ENCODE measurements around the gene PRLH. TPM values are rescaled to one million over a fixed set of nuclear protein-coding genes. Genes with fewer than 3 reads are reported as not detected.

The PRLH gene
- total and polyA plus RNA-seq, 12 donors = not detected

DNA sequence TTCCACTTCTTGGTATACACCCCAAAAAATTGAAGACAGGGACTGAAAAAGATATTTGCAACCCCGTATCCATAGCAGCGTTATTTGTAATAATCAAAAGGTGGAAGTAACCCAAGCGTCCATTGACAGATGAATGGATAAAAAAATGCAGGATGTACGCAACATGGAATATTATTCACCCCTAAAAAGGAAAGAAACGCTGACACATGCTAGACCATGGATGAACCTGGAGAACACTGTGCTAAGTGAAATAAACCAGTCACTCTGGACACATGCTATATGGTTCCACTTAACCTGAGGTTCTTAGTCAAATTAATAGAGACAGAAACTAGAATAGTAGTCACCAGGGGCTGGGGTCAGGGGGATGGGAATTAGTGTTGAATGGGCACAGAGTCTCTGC, 38.6 kb upstream of the PRLH start:
- H3K9me3 ChIP-seq (replicated peaks in 1 of 3) = no peaks in the 10 kb centered on the region
- no peak overlapping the region for H3K4me3 ChIP-seq
- H3K4me1 ChIP-seq (replicated peaks in 1 of 2) = no peaks in the 10 kb centered on the region
- no peaks in the 10 kb centered on the region for H3K27me3 ChIP-seq
- H3K36me3 ChIP-seq (replicated peaks in 1 of 2) = no peaks in the 10 kb centered on the region
- no peak for DNase-seq
- WGBS, 4 donors = 87 to 92% (median 89%) methylated on average over 5 of the region's 5 CpGs
- TF ChIP-seq, protein P1, sequence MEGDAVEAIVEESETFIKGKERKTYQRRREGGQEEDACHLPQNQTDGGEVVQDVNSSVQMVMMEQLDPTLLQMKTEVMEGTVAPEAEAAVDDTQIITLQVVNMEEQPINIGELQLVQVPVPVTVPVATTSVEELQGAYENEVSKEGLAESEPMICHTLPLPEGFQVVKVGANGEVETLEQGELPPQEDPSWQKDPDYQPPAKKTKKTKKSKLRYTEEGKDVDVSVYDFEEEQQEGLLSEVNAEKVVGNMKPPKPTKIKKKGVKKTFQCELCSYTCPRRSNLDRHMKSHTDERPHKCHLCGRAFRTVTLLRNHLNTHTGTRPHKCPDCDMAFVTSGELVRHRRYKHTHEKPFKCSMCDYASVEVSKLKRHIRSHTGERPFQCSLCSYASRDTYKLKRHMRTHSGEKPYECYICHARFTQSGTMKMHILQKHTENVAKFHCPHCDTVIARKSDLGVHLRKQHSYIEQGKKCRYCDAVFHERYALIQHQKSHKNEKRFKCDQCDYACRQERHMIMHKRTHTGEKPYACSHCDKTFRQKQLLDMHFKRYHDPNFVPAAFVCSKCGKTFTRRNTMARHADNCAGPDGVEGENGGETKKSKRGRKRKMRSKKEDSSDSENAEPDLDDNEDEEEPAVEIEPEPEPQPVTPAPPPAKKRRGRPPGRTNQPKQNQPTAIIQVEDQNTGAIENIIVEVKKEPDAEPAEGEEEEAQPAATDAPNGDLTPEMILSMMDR (IDR thresholded peaks at IDR 0.05) = no peak
- TF ChIP-seq POLR2A (IDR thresholded peaks at IDR 0.05) = no peak
- intact Hi-C loops (cut with DNase I) = no loop called here
- no peak overlapping the region for H3K27ac ChIP-seq

DNA sequence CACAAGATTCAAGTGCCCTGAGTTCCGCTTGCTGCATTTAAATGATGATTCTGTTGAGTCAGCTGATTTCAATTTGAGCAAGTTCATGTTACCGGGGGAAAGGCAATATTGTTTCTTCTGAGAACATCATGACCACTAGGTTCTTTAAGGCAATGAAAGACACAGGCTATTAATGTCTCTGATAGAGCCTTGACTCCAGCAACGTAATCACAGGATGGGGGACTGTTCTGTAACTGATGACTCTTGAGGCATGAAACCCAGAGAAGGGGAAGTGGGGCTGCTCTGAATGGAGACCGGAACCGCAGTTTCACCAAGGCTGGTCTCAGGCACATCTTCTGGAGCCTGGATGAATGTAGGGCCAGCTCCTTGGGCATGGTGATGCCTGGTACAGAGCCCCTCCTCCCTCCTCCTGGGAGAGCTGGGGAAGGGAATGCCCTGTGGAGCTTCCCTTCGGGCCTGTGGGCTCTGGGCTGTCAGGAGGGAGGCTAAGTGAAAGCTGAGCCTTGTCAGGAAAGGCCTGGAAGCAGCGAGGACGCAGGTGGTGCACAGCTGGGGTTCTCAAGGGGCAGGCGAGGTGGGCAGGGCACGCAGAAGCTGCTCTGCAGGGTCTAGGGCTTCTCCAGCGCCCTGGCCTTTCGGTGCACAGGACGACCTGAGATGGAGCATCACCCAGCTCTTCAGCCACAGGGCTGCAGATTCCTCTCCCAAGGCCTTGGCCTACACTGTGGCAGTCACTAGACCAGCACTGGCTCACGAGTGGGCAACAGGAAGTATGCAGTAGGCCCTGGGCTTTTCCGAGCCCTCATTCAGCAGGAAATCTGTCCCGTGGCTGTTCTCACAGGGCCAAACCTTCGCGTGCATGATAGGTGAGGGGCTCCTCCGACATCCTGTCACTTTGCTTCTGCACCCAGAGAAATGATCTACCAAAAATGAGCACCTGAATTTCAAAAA, 36.6 kb upstream of the PRLH start:
- TF ChIP-seq, protein P1 (IDR thresholded peaks at IDR 0.05) = no peak
- no peak for TF ChIP-seq POLR2A (IDR thresholded peaks at IDR 0.05)
- Histone ChIP-seq H3K9me3 (replicated peaks in 1 of 3) (no peaks in the 10 kb centered on the region), H3K4me3 (no peak overlapping the region), H3K36me3 (replicated peaks in 1 of 2) (no peaks in the 10 kb centered on the region), H3K4me1 (replicated peaks in 1 of 2) (no peaks in the 10 kb centered on the region), H3K27me3 (no peaks in the 10 kb centered on the region), H3K27ac (peak overlapping the region in 1 of 5 donors; percentile 43)
- intact Hi-C loops (cut with DNase I) = no loop called here
- peak in 1 of 7 donors; percentile 26 for DNase-seq
- 77 to 88% (median 85%) methylated on average over 15 to 19 of the region's 19 CpGs for WGBS, 4 donors

DNA sequence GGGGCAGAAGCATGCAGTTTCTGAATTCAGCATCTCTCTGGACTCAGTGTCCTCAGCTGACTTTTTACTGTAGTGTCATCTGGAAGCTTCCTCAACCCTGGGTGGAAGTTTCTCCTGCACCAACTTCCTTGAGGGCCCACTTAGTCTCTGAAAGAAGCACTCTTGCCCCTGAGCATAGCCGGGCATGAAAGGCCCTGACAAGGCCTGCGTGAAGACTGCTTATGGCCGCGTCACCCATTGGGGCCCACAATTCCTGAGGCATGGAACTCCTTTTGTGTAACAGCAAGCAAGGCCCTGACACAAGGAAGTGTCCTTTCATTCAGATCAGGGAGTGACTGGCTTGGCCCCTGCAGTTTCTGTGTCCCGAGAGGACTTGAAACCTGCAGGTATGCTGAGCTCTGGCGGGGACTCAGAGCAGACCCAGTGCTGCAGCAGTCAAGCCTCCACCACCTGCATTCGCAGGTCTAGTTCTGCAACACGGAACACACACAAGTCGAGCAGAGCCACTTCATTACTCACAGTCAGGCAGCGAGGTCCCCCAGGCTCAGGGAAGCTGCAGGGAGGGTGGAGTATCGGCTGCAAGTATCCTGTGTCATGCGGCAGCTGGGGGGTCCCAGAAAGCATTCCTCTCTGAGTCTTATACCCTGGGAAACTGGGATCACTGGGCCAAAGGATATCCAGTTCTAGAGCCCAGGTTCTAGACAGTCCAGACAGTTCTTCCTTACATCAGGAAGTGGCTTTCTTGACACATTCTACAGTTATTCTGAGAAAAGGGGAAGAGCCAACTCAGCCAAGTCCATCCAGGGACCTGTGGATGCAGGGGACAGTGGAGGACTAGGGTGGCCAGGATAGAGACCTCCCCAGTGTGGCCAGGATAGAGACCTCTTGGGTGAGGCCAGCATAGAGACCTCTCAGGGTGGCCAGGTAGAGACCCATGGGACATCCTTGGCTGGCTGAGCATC, 35.6 kb upstream of the PRLH start:
- H3K27ac ChIP-seq = peak overlapping the region in 1 of 5 donors; percentile 40
- H3K4me3 ChIP-seq = no peak overlapping the region
- H3K4me1 ChIP-seq (replicated peaks in 1 of 2) = no peaks in the 10 kb centered on the region
- intact Hi-C loops (cut with DNase I) = no loop called here
- H3K36me3 ChIP-seq (replicated peaks in 1 of 2) = no peaks in the 10 kb centered on the region
- TF ChIP-seq POLR2A (IDR thresholded peaks at IDR 0.05) = no peak
- TF ChIP-seq, protein P1 (IDR thresholded peaks at IDR 0.05) = no peak
- WGBS, 4 donors = 91 to 95% (median 93%) methylated on average over 10 to 12 of the region's 12 CpGs
- no peak for DNase-seq
- H3K9me3 ChIP-seq (replicated peaks in 1 of 3) = no peaks in the 10 kb centered on the region
- H3K27me3 ChIP-seq = no peaks in the 10 kb centered on the region

DNA sequence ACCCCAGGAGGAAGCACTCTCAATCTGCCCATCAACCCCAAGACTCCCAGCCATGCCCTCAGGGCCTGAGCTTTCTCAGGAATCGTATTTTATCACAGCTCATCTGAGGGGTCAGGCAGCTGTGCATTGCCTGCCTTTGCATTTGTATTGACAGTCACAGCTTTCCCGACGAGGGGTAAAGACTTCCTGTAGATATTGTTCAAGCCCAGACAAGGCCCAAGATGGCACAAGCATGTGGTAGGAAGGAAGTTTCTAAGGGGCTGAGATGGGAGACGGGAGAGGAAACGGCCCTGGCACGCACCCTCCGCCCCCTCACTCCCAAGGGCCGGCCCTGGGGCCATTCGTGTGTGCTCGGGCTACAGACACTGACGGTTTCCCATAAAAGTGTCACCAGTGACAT, 34.2 kb upstream of the PRLH start:
- H3K36me3 ChIP-seq (replicated peaks in 1 of 2) = no peaks in the 10 kb centered on the region
- DNase-seq = no peak
- H3K4me3 ChIP-seq = no peak overlapping the region
- WGBS, 4 donors = 62 to 76% (median 66%) methylated on average over 10 to 11 of the region's 11 CpGs
- H3K4me1 ChIP-seq (replicated peaks in 1 of 2) = no peaks in the 10 kb centered on the region
- no peak overlapping the region for H3K27ac ChIP-seq
- intact Hi-C loops (cut with DNase I) = no loop called here
- no peaks in the 10 kb centered on the region for H3K27me3 ChIP-seq
- TF ChIP-seq, protein P1 (IDR thresholded peaks at IDR 0.05) = no peak
- TF ChIP-seq POLR2A (IDR thresholded peaks at IDR 0.05) = no peak
- no peaks in the 10 kb centered on the region for H3K9me3 ChIP-seq (replicated peaks in 1 of 3)
